ENCODE data around the gene MAST3. TPM values are rescaled to one million over a fixed set of nuclear protein-coding genes. Genes with fewer than 3 reads are reported as not detected.

The MAST3 gene
- polyA plus RNA-seq, 1 donor from 2014 or later, result 2.3 TPM

- Histone ChIP-seq H4K20me1 (ENCODE audit: insufficient read depth) (no peaks in the 10 kb centered on the region), H3K79me2 (replicated peaks; ENCODE audit: insufficient read depth, low read length) (no peaks in the 10 kb centered on the region), H3K27ac (ENCODE audit: low read length) (no peak overlapping the region), H3K4me2 (ENCODE audit: low read length) (no peak overlapping the region), H2AFZ (ENCODE audit: low read depth, low read length) (no peak overlapping the region), H3K36me3 (ENCODE audit: insufficient read depth, low read length) (no peaks in the 10 kb centered on the region), H3K9me3 (ENCODE audit: low read length) (no peaks in the 10 kb centered on the region), H3K9ac (ENCODE audit: low read length) (no peak overlapping the region), H3K27me3 (ENCODE audit: insufficient read depth, low read depth, low read length) (peaks cover 22% of the 10 kb centered on the region), H3K9me2 (ENCODE audit: insufficient read depth, low read length) (no peaks in the 10 kb centered on the region), H3K4me3 (ENCODE audit: low read length) (no peak overlapping the region), H3F3A (ENCODE audit: insufficient read depth, low read length, poor library complexity, severe bottlenecking) (no peaks in the 10 kb centered on the region)
- TF ChIP-seq RAD21 (conservative IDR thresholded peaks at IDR 0.05) (no peak), POLR2AphosphoS5 (IDR thresholded peaks at IDR 0.05) (no peak), TAF1 (IDR thresholded peaks at IDR 0.05; ENCODE audit: low read depth) (no peak)
Observed at GRCh38 chr19:18098891-18099622, 1.5 kb downstream of the MAST3 start.

GRCh38 chr19:18099623-18099995 is 2.0 kb downstream of the MAST3 start:
- no peaks in the 10 kb centered on the region for H3K9me2 ChIP-seq (ENCODE audit: insufficient read depth, low read length)
- no peak overlapping the region for H2AFZ ChIP-seq (ENCODE audit: low read depth, low read length)
- H3F3A ChIP-seq (ENCODE audit: insufficient read depth, low read length, poor library complexity, severe bottlenecking), result no peaks in the 10 kb centered on the region
- H3K9ac ChIP-seq (ENCODE audit: low read length), result no peak overlapping the region
- no peaks in the 10 kb centered on the region for H4K20me1 ChIP-seq (ENCODE audit: insufficient read depth)
- no peak overlapping the region for H3K27ac ChIP-seq (ENCODE audit: low read length)
- no peak overlapping the region for H3K4me2 ChIP-seq (ENCODE audit: low read length)
- H3K9me3 ChIP-seq (ENCODE audit: low read length), result no peaks in the 10 kb centered on the region
- no peaks in the 10 kb centered on the region for H3K36me3 ChIP-seq (ENCODE audit: insufficient read depth, low read length)
- H3K27me3 ChIP-seq (ENCODE audit: insufficient read depth, low read depth, low read length), result peaks cover 22% of the 10 kb centered on the region
- no peaks in the 10 kb centered on the region for H3K79me2 ChIP-seq (replicated peaks; ENCODE audit: insufficient read depth, low read length)
- TF ChIP-seq EP300 (conservative IDR thresholded peaks at IDR 0.05; ENCODE audit: poor library complexity, severe bottlenecking) (no peak), CTCF (IDR thresholded peaks at IDR 0.05; ENCODE audit: poor library complexity, severe bottlenecking) (no peak), REST (IDR thresholded peaks at IDR 0.05; ENCODE audit: borderline replicate concordance) (no peak), RAD21 (conservative IDR thresholded peaks at IDR 0.05) (no peak), POLR2AphosphoS5 (IDR thresholded peaks at IDR 0.05) (no peak), TAF1 (IDR thresholded peaks at IDR 0.05; ENCODE audit: low read depth) (no peak), EZH2 (IDR thresholded peaks at IDR 0.05; ENCODE audit: borderline replicate concordance, insufficient read depth, low read length, poor library complexity, severe bottlenecking) (no peak), SMC3 (conservative IDR thresholded peaks at IDR 0.05; ENCODE audit: poor library complexity) (no peak), MXI1 (conservative IDR thresholded peaks at IDR 0.05; ENCODE audit: poor library complexity, severe bottlenecking) (no peak)
- H3K4me3 ChIP-seq (ENCODE audit: low read length), result no peak overlapping the region
